Islet of Langerhans (tissue), 1 donor: ENCODE data around the gene NEBL.

Experiments used
- FAIRE-seq: peaks from one replicate; lab custom pipeline; 2011; peaks lifted over from hg19 to GRCh38; lab: Jason Lieb, UNC

The NEBL gene

DNA sequence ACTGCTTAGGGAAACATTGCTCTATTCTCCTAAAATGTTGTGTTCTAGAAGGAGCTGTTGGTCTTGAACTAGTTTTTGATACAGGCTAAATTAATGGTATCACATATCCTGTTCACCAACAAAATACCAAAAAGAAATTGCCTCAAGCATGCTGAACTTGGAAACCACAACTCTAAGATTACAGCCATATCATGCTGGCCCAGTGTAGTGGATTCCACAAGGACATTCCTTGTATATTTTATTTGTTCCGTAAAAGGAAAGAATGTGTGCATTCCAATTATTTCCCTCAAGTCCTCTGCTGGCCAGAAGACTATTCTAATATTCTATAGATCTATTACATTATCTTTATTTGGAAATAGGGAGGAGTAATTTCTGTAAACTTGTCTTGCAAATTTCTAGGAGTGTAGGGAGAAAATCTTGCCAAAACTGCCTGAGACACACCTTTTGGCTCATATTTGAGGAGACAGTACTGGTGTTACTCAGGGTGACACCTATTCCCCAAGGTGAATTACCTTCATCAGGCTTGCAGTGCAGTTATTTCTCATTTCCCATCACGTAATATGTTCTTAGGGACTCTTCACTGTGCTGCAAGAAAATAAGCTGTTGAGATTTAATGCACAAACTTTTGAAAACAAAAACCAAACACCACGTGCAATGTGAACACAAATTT lies 1.9 kb upstream of the NEBL start:
- no peak for FAIRE-seq

- no peak for FAIRE-seq
These were observed 3.8 kb downstream of the NEBL start for GRCh38 chr10:20893297-20893696.

DNA sequence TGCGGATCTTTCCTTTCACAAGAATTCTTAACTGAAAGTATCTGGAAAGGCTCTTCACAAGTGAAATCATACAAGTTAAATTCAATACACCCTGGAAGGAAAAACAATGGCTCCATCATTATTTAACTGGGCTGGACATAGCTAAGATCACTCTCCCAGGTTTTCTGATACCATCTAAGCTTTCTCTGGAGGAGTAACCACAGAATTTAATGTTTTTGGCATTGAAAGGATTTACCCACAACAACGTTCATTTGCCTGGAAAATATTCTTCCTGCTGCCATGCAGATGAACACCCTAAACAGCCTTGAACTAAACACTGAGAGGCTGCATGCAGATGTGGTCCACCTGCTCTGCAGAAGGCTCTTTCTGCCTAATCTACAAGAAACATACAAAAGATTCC lies 4.3 kb downstream of the NEBL start:
- FAIRE-seq = no peak

GRCh38 chr10:20892011-20892585 lies 5.0 kb downstream of the NEBL start:
- FAIRE-seq = no peak

DNA sequence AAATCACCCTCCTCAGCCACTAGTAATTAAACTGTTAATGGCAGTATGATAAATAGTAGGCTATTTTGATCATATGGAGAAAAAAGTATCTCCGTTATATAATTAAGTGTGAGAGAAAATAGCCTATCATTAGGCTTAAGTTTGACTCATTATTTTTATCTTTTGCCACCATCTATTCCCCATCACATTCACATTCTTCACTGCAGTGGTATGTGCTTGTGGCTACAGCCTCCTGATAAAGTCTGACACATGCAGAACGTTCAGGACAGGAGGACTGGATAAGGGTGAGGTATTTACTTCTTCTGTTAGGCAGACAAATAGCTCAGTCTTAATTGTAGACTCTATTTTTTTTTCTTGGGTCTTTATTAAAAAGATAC lies 5.8 kb downstream of the NEBL start:
- FAIRE-seq = no peak

DNA sequence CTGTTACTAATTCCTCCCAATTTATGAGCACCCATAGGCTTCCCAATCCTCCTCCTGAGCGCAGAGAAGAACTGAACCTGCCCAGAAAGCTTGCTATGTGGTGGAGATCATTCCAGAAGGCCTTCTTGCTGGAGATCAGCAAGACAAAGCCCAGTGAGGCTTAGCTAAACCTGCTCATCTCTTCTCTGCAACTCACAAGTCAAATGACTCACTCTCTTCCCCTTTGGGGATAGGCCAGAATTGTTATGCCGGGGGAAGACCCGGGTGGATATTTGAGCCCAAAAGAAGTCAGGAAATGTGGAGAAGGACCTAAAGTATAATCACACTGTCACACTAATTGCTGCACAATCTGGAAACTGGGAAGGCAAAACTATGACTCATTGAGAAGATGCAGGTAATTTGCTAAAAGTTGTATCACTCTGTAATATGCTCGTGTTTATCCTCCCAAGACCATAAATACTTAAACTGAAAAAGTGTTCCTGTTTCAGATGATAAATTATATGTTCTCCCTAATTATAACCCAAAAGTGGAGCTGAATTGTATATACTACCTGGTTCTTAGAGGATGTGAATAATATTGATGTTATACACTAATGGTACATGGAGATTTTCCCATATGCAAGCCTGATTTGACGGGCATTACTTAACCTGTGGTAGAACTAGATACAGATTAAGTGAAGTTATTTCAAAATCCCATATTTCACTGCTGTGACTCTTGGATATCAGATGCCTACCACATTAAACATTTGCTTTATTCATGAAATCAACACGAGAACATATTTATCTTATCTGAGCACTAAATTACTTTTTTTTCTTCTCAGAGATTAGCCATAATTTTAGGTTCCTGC lies 6.4 kb downstream of the NEBL start:
- no peak for FAIRE-seq

DNA sequence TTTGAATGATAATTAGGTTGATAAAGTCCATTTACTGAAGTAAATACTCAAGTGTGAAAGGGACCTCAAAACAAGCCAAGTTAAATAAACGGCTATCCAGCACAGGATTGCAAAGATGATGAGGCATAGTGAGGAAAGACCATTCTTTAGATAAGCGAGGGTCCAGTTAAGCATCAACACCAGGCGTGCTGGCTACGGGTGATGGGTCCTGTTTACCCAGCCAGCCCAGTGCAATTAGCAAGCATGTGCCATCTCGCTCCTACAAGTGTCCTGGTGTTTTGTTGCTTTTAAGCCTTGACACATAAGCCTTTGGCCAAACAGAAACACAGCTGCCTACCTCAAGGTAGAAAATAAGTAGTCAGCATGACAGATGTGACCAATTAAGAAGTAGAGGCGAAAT lies 7.1 kb downstream of the NEBL start:
- peak; percentile 43 for FAIRE-seq

GRCh38 chr10:20888620-20889330 lies 8.3 kb downstream of the NEBL start:
- FAIRE-seq = peak; percentile 80

DNA sequence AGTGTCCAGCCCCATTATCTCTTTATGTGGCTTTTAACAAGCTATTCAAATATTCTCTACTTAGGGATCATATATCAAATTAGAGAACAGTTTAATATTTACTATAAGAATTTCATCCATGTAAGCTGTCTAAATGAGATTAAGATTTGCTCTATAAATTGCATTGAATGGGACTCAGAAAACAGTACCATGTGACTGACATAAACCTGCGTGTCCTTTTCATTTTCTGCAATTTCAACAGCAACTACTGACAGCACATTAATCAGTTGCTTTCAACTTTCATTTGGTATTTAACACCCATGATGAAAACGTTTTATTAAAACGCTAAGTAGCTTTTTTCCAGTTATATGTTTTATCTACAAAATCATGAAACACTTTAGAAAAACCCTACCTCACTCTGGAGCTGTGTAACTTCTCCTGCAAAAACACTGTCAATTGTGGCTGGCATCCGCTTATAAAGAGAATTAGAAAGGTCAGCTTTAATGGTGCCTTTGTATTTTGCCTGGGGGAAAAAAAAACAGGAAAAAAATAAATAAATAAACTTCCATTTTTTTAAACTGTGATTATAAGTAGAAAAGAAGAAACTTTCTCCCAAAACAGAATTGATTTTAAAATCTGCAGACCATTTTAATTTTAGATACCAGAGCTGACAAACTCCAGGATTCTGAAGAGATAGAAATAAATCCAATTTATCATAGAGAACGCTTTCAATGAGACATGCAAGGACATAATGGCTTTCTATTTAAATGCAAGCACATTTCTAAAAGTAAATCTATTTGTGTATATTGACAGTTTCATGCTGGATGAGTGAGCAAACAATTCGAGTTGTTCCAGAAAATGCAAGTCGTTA lies 9.2 kb downstream of the NEBL start:
- peak; percentile 53 for FAIRE-seq

GRCh38 chr10:20885678-20886077 lies 11.4 kb downstream of the NEBL start:
- peak; percentile 100 for FAIRE-seq

GRCh38 chr10:20883552-20883951 lies 13.6 kb downstream of the NEBL start:
- FAIRE-seq = peak; percentile 21

DNA sequence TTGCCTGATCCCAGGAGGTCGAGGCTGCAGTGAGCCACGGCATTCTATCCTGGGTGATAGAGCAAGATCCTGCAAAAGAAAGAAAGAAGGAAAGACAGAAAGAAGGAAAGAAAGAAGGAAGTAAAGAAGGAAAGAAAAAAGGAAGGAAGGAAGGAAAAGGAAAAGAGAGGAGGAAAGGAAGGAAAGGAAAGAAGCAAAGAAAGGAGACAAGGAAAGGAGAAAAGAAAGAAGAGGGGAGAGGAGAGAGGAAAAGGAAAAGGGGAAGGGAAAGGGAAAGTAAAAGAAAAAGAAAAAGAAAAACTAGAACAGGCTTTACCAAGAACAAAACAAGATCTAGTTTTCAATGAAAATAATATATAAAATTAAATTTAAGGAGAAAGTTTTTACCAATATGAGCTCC lies 15.0 kb downstream of the NEBL start:
- FAIRE-seq = no peak

DNA sequence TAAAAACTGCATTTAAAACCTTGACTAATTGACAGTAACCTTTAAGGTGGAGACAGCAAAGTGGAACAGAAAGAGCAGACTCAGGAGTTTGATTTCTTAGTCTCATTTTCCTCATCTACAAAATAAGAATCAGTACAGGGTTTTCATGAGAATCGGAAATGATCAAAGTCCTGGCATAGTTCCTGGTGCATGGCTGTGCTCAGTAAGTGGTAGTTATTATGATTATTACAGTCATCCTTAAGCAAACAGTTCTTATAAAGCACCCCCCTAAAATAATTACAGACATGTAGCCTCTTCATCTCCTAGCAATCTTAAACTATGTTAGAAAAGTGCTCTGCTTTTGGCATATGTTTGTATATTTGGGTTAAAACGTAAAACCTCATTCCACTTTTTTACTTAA lies 18.0 kb downstream of the NEBL start:
- FAIRE-seq = no peak

DNA sequence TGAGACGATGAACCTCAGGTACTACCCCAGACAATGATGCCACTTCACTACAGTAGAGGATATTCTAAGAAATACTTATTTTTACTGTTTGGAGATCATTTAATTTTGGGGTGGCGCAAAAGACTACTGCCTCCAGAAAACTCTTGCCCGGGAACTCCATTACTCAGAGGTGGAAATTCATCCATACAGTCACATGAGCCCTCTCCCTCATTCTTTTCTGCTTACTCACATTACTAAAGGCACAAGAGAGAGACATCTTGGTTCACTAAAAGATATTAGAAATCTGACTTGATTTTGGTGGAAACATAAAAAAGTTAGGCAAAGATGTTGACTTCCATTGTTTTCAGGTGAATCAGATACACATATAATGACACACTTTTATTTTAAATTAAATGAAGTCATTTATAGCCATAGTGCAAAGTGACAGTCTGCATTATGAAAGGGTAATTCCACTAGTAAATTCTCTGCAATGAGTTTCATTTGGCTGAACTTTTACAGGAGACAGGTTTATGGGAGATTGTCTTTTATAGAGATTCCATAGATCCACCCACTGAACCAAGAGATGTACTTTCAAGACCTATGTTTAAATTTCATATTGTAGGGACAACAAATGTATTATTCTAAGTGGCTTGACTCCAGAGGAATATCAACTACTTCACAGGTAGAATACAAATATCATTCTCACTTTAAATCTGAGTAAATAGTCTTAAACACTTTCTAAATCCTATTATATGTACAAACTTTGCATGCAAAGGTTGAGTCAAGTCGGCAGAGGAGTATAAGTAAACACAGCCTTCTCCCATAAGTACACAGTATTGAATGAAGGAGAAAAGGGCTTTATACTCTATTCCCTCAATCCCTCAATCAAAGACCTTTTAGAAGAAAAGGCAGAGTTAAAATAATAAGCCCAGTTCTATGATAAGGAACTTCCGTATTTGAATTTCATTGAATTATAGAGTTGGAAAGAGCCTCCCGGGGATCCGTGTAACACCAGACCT lies 18.8 kb downstream of the NEBL start:
- FAIRE-seq = peak; percentile 75

DNA sequence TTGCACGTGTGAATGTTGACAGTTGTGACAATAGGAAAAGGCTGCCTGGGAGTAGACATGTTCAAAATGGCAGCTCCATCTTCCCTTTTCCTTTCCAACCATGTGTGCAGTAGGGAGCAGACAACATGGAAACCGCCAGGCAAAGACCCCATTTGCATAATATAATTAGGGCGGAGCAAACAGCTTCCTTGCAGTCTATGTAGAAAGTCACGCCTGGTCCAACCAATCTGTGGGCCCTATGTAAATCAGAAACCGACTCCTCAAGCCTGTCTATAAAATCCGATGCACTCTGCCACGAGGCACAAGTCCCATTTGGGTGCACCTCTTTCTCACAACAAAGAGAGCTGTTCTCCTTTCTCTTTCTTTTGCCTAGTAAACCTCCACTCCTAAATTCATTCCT lies 19.6 kb downstream of the NEBL start:
- no peak for FAIRE-seq

GRCh38 chr10:20874261-20874660 lies 22.9 kb downstream of the NEBL start:
- FAIRE-seq = no peak

DNA sequence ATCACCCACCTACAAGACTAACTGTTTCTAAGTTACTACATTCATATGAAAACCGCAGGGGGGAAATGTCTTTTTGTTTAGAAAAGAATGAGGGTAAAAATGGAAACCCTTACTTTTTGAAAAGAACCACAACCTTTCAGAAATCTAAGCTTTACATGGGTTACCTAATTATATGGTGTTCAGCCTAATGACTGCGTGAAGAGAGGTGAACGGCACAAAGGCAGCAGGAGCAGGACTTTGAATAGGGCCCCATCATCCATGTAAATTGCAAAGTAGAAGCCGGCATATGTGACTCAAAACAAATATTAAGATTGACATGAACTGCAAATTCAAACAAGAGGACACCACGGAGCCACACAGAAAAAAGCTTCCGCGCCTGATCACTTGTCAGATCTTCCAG lies 25.1 kb downstream of the NEBL start:
- no peak for FAIRE-seq

GRCh38 chr10:20870834-20871233 lies 26.3 kb downstream of the NEBL start:
- no peak for FAIRE-seq

- FAIRE-seq = no peak
These were observed 34.1 kb downstream of the NEBL start for GRCh38 chr10:20863008-20863407.

- peak; percentile 97 for FAIRE-seq
These were observed 38.6 kb downstream of the NEBL start for GRCh38 chr10:20858292-20859124.
